PFSK-1 (cell line): Measurements from ENCODE around the gene SIGLEC5.

Source experiments
- FOXP2 ChIP-seq: optimal IDR thresholded peaks from 2 replicates; pipeline ENCODE3; 2011; ENCODE audit warnings: borderline replicate concordance, control low read depth, inconsistent platforms; ENCODE audit not compliant: insufficient read depth; ENCODE audit errors: extremely low read length, extremely low read depth
- POLR2AphosphoS5 ChIP-seq: IDR thresholded peaks from 2 replicates; pipeline ENCODE4 v1.6.1; 2012; ENCODE audit warnings: low read depth, mild to moderate bottlenecking, control low read depth, low read length, moderate library complexity
- REST ChIP-seq, 2 experiments: IDR thresholded peaks; 2 replicates each; pipeline versions ENCODE4 v1.6.1 to v1.8.0; 2011 to 2012; ENCODE audit warnings: low read depth in 2 of 2, low read length in 2 of 2, control low read depth in 1 of 2, inconsistent platforms in 1 of 2, mild to moderate bottlenecking in 1 of 2, moderate library complexity in 1 of 2; ENCODE audit not compliant: insufficient read depth in 1 of 2
- SIN3A ChIP-seq: IDR thresholded peaks from 2 replicates; pipeline ENCODE4 v1.6.1; 2012; ENCODE audit warnings: mild to moderate bottlenecking, low read length, moderate library complexity, borderline replicate concordance; ENCODE audit not compliant: insufficient read depth
- TAF1 ChIP-seq: IDR thresholded peaks from 2 replicates; pipeline ENCODE4 v1.6.1; 2012; ENCODE audit warnings: low read length, control low read depth, borderline replicate concordance; ENCODE audit not compliant: insufficient read depth

- no peak for TF ChIP-seq FOXP2
- TF ChIP-seq TAF1: no peak
- no peak for TF ChIP-seq SIN3A
- TF ChIP-seq POLR2AphosphoS5: no peak
- TF ChIP-seq REST (IDR thresholded peaks at IDR 0.05; ENCODE audit: insufficient read depth in 1 of 2, low read depth in 2 of 2, low read length in 2 of 2): no peak
These were observed 27.9 kb downstream of the SIGLEC5 start for GRCh38 chr19:51602189-51602854.
